Stimulated activated CD8-positive, alpha-beta memory T cell treated with anti-CD3 and anti-CD28 coated beads, Interleukin-12 subunit alpha, Interleukin-12 subunit beta, amount 100 ng/mL, for 1 hour (primary cell): ENCODE data around the gene TBX19.
A peak's percentile ranks its signal among the peaks of the same experiment; 100 is the strongest.

ENCODE experiments used
- DNase-seq: peaks from one replicate; pipeline ENCODE4 v3.0.0-alpha.2; 2020; ENCODE audit warnings: low read depth

The TBX19 gene

GRCh38 chr1:168360151-168361021, 79.7 kb downstream of the TBX19 start:
- peak; percentile 9 for DNase-seq

GRCh38 chr1:168361252-168361651, 80.6 kb downstream of the TBX19 start:
- no peak for DNase-seq

GRCh38 chr1:168362991-168363390, 82.3 kb downstream of the TBX19 start:
- DNase-seq: peak; percentile 26
